HuH-7.5 (cell line): Measurements from ENCODE around the gene CACNA1S.

Source experiments
- DNase-seq: peaks from one replicate; pipeline ENCODE4 v3.0.0; 2011; ENCODE audit warnings: low spot score

CACNA1S gene

GRCh38 chr1:201116091-201116490, 3.9 kb upstream of the CACNA1S start:
- no peak for DNase-seq

GRCh38 chr1:201115390-201115937, 3.2 kb upstream of the CACNA1S start:
- no peak for DNase-seq

GRCh38 chr1:201114245-201115131, 2.3 kb upstream of the CACNA1S start:
- peak; percentile 98 for DNase-seq

GRCh38 chr1:201113451-201114244, 1.4 kb upstream of the CACNA1S start:
- no peak for DNase-seq

GRCh38 chr1:201112926-201113325, 700 bp upstream of the CACNA1S start:
- no peak for DNase-seq

GRCh38 chr1:201111672-201112071, 554 bp downstream of the CACNA1S start:
- no peak for DNase-seq

GRCh38 chr1:201111156-201111555, 1.1 kb downstream of the CACNA1S start:
- DNase-seq = no peak

- no peak for DNase-seq
Observed at GRCh38 chr1:201110616-201111015, 1.6 kb downstream of the CACNA1S start.

- no peak for DNase-seq
Observed at GRCh38 chr1:201110138-201110537, 2.1 kb downstream of the CACNA1S start.

GRCh38 chr1:201109651-201110050, 2.6 kb downstream of the CACNA1S start:
- DNase-seq = no peak

GRCh38 chr1:201108614-201109013, 3.6 kb downstream of the CACNA1S start:
- no peak for DNase-seq

GRCh38 chr1:201105688-201106087, 6.5 kb downstream of the CACNA1S start:
- no peak for DNase-seq

GRCh38 chr1:201104141-201104540, 8.1 kb downstream of the CACNA1S start:
- DNase-seq = no peak

GRCh38 chr1:201103666-201104065, 8.6 kb downstream of the CACNA1S start:
- DNase-seq = no peak

- no peak for DNase-seq
Observed at GRCh38 chr1:201100169-201100930, 11.9 kb downstream of the CACNA1S start.

GRCh38 chr1:201098992-201099677, 13.1 kb downstream of the CACNA1S start:
- no peak for DNase-seq

- no peak for DNase-seq
Observed at GRCh38 chr1:201096977-201097856, 15.0 kb downstream of the CACNA1S start.

- DNase-seq = no peak
Observed at GRCh38 chr1:201096041-201096461, 16.2 kb downstream of the CACNA1S start.

GRCh38 chr1:201095581-201095980, 16.6 kb downstream of the CACNA1S start:
- no peak for DNase-seq

- no peak for DNase-seq
Observed at GRCh38 chr1:201094832-201095231, 17.4 kb downstream of the CACNA1S start.
